ENCODE results near the gene SVIL.
"Not testable (repeated sequence)": the region's sequence is repeated elsewhere in the genome, so short reads cannot be mapped to it uniquely, and the experiment has no call there.

DNA sequence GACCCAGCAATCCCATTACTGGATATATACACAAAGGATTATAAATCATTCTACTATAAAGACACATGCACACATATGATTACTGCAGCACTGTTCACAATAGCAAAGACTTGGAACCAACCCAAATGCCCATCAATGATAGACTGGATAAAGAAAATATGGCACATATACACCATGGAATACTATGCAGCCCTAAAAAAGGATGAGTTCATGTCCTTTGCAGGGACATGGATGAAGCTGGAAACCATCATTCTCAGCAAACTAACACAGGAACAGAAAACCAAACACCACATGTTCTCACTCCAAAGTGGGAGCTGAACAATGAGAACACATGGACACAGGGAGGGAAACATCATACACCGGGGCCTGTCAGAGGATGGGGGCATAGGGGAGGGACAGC is 20.5 kb downstream of the SVIL start:
- not testable (repeated sequence) for TF ChIP-seq CTCF (IDR thresholded peaks at IDR 0.05; ENCODE audit: poor library complexity, severe bottlenecking); RAD21 (conservative IDR thresholded peaks at IDR 0.05); POLR2AphosphoS5 (IDR thresholded peaks at IDR 0.05); EZH2 (IDR thresholded peaks at IDR 0.05; ENCODE audit: borderline replicate concordance, insufficient read depth, low read length, poor library complexity, severe bottlenecking); EP300 (conservative IDR thresholded peaks at IDR 0.05; ENCODE audit: poor library complexity, severe bottlenecking)
